Skin epidermis (tissue), 12 donors: ENCODE measurements around the gene PRDM12.

ENCODE experiments used
- H3K27ac ChIP-seq, 21 experiments: fragments of 200-600 bp; sonication (generic) in 11 of 21; one replicate each; pipeline ENCODE4 v1.5.0; 2020; ENCODE audit warnings: mild to moderate bottlenecking in 3 of 21, inconsistent platforms in 2 of 21, moderate library complexity in 2 of 21
- H3K4me3 ChIP-seq, 7 experiments: fragments of 200-600 bp; sonication (generic) in 2 of 7; one replicate each; pipeline ENCODE4 v1.5.0; 2020; ENCODE audit warnings: inconsistent platforms in 2 of 7, mild to moderate bottlenecking in 2 of 7, moderate library complexity in 1 of 7

The PRDM12 gene

GRCh38 chr9:130664251-130665028 lies at the start of gene PRDM12:
PRDM12 (plus strand) TSS chr9:130664594; CDS start chr9:130664654, 60 bp downstream.
- H3K4me3 ChIP-seq = no peak within 1 kb of the TSS

GRCh38 chr9:130616451-130616850 lies 47.9 kb upstream of the PRDM12 start:
- H3K27ac ChIP-seq = no peak overlapping the region
- H3K4me3 ChIP-seq = no peak overlapping the region

More at GRCh38 chr9:130664251-130665028, at the start of gene PRDM12:
- no peak within 1 kb of the TSS for H3K27ac ChIP-seq

GRCh38 chr9:130623466-130623865 lies 40.9 kb upstream of the PRDM12 start:
- Histone ChIP-seq H3K27ac (no peak overlapping the region), H3K4me3 (no peak overlapping the region)

- H3K4me3 ChIP-seq = no peak overlapping the region
- H3K27ac ChIP-seq = no peak overlapping the region
Measured at GRCh38 chr9:130624154-130624553, 40.2 kb upstream of the PRDM12 start.

DNA sequence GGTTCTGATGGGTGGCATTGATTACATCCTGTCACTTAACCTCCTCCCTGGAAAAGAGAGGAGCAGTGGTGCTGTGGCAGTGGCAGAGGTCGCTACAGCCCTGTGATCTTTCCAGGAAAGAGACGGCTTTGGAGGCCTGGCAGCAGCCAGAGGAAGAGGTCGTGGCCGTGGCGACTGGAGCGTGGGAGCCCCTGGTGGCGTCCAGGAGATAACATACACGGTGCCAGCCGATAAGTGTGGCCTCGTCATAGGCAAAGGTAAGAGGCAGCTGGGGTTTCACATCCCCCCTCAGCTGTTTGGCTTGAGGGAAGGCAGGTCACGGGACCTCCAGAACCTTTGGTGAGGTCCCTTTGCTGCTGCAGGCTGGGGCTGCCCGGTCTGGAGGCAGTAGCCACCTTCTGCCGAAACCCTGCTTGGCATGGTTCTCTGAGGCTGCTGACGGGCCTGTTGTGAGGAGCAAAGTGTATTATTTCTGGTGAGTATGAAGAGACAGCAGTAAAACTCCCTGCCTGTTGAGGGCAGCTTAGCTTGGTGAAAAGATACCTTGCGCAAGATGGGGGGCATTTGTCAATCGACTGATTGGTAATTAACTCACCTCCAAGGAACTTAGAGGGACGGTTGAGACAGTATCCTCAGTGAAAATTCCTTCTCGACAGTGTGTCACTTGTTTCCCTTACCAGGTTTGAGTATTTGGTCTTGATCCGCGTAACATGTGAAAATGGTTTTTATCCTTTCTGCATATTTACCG lies 38.0 kb upstream of the PRDM12 start:
- Histone ChIP-seq H3K4me3 (no peak overlapping the region), H3K27ac (no peak overlapping the region)

GRCh38 chr9:130627051-130627450 lies 37.3 kb upstream of the PRDM12 start:
- Histone ChIP-seq H3K4me3 (no peak overlapping the region), H3K27ac (no peak overlapping the region)

GRCh38 chr9:130627896-130628792 lies 36.2 kb upstream of the PRDM12 start:
- no peak overlapping the region for H3K4me3 ChIP-seq
- H3K27ac ChIP-seq = no peak overlapping the region

DNA sequence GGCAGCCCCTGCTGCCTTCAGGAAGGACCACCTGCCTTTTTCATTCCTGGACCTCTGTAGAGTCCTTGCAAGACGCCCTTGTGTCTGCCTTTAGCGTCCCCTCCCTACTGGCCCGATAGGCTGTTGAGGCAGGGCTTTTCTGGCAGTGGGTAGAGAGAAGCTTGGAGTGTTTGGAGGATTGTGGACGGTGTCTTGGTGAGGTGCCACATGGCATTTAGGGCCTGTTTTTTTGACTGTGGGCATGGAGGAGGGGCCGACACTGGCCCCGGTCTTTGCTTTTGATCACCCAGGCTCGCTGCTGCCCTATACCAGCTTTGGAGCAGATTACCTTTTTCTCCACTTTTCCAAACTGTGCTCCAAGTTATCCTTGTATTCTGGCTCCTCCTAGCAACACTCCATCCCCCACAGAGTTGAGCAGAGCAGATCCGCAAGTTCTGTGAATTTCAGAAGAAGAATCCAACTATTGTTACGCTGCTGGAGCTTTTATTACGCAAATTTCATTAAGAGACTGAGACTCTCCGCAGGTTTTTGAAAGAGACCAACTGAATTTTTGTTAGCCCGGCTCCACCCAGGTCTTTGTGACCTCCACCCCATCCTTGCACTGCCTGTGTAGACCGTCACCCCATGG lies 34.8 kb upstream of the PRDM12 start:
- Histone ChIP-seq H3K4me3 (no peak overlapping the region), H3K27ac (no peak overlapping the region)

DNA sequence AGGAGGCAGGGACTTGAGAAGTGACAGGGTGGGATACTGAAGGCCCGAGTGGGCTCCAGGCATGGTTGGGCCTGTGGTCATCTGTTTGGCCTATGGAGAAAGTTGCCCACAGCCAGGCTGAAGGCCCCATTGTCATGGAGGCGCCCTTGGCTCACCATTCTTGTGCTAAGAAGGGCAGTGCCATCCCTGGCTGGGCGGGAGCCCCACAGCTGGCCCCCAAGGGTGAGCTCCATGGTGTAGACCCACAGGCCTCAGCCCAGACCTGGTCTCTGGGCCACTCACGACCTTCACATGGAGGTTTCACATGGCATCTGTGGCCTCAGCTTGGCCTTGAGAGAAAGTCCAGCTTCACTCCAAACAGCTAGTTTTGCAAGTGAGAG lies 34.3 kb upstream of the PRDM12 start:
- H3K27ac ChIP-seq = no peak overlapping the region
- H3K4me3 ChIP-seq = no peak overlapping the region

DNA sequence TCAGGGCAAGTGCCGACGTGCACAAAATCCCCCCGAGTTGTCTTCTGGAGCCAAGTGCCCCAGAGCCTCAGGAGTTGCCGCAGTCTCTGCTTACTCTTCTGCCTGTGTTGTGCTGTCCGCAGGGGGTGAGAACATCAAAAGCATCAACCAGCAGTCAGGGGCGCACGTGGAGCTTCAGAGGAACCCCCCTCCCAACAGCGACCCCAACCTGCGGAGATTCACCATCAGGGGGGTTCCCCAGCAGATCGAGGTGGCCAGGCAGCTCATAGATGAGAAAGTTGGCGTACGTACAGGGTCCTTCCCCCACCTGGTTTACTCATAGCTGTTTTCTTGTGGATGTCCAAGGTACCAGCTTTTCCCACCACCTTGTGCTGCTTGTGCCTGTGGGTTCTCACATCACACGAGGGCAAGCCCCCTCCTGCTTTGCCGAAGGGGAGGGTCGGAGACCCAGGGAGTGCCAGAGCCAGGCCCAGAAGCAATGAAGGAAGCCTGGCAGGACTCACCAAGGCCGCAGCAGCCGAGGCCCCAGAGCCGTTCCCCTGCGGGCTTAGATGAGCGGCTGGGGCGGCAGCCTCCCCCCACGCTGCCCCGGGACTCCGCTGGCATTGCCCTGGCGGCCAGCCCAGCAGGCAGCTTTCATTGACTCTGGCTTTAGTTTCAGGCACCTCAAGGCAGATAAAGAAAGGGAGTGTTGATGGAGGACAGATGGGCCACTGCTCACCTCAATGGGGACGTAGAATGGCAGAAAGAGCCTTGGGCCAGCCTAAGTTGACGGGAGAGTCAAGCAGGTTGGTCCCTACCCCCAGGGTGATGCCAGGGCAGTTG lies 33.7 kb upstream of the PRDM12 start:
- no peak overlapping the region for H3K4me3 ChIP-seq
- no peak overlapping the region for H3K27ac ChIP-seq

- no peak overlapping the region for H3K4me3 ChIP-seq
- no peak overlapping the region for H3K27ac ChIP-seq
Measured at GRCh38 chr9:130631331-130632080, 32.9 kb upstream of the PRDM12 start.

DNA sequence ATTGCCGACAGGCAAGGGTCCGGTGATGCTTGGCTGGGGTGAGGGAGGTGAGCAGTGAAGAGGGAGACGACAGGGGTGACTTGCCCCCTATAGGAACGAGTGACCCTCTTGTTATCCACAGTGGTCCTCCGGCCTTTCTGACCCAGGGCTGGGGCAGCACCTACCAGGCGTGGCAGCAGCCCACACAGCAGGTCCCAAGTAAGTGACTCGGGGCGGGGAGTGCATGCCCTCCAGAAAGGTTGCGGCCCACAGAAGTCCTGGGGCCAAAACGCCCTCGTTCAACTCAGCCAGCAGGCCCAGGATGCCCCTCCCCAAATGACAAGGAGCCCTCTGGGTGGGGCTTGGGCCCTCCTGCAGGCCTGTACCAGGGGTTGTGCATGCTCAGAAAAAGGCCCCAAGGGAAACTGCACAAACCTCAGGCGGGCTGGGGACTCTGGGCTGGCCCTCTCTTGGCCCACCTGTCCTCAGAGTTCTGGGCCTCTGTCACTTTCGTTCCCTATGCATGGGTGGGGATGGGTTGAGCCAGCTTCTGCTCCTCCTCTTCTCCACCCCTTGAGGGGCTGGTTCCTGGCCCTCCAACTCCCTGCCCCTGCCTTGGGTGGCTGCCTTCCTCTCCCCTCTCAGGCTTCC lies 32.2 kb upstream of the PRDM12 start:
- Histone ChIP-seq H3K27ac (no peak overlapping the region), H3K4me3 (no peak overlapping the region)

DNA sequence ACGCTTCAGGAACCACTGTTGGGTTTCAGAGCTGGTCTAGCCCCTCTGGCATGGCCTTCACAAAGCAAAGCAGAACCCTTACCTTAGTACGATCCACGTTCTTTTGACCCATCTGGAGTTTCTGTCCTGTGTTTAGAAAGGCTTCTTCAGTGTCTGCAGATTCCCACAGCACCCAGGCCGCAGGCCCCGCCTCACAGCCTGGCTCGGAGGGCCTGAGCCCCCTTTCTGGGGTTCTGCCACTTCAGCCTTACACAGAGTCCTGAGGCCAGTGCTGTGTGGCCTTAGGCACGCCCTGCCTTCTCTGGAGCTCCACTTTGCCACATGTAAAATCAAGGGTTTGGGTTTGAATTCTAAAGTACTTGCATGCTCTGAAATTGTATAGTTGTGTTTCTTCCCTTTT lies 31.6 kb upstream of the PRDM12 start:
- no peak overlapping the region for H3K27ac ChIP-seq

GRCh38 chr9:130633336-130634190 lies 30.8 kb upstream of the PRDM12 start:
- Histone ChIP-seq H3K27ac (no peak overlapping the region), H3K4me3 (no peak overlapping the region)

More for the DNA sequence above, 31.6 kb upstream of the PRDM12 start:
- no peak overlapping the region for H3K4me3 ChIP-seq

- no peak overlapping the region for H3K27ac ChIP-seq
- no peak overlapping the region for H3K4me3 ChIP-seq
Measured at GRCh38 chr9:130634191-130634768, 30.1 kb upstream of the PRDM12 start.

DNA sequence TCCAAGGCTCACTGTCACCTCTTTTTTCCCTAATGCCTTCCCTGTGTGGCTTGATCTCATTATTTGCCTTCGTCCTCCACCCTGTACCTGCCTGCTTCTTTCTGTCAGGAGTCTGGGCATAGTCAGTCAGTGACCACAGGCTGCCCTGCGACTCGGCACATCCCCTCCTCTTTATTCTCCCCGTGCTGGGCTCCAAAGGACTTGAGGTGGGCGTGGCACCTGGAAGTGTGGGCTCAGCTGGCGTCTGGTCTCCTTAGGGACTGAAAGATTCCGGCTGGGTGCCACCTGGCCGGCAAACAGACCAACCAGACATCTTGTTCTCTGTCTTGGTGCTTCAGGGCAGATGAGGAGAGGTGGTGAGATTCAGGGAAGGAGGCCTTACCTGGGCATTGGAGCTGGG lies 29.6 kb upstream of the PRDM12 start:
- no peak overlapping the region for H3K27ac ChIP-seq
- no peak overlapping the region for H3K4me3 ChIP-seq

- H3K27ac ChIP-seq = no peak overlapping the region
- H3K4me3 ChIP-seq = no peak overlapping the region
Measured at GRCh38 chr9:130635306-130635705, 29.1 kb upstream of the PRDM12 start.
